ENCODE results near the gene CTBP2. TPM values are rescaled to one million over a fixed set of nuclear protein-coding genes. Genes with fewer than 3 reads are reported as not detected.

Gene CTBP2
- total and polyA plus RNA-seq, 4 donors = 3.4 to 59.2 (median 5.5) TPM

DNA sequence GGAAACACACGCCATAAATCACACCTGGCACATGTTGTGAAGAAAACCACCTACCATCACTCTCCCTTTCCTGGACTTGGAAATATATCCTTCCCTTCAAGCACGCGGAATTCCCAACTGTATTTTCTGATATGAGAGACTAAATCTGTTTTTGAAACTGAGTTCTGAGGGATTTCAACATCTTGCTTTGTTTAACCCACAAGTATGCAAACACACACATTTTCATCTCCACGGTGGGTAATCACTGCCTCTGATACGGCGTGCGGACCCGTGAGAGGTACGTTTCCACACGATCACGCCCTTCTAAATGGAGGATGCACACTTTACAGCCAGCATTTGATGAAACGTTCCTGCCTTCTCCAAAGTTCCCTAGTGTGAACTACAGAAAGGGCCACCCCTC is 135.0 kb downstream of the CTBP2 start (continued):
- TF ChIP-seq, protein P1, sequence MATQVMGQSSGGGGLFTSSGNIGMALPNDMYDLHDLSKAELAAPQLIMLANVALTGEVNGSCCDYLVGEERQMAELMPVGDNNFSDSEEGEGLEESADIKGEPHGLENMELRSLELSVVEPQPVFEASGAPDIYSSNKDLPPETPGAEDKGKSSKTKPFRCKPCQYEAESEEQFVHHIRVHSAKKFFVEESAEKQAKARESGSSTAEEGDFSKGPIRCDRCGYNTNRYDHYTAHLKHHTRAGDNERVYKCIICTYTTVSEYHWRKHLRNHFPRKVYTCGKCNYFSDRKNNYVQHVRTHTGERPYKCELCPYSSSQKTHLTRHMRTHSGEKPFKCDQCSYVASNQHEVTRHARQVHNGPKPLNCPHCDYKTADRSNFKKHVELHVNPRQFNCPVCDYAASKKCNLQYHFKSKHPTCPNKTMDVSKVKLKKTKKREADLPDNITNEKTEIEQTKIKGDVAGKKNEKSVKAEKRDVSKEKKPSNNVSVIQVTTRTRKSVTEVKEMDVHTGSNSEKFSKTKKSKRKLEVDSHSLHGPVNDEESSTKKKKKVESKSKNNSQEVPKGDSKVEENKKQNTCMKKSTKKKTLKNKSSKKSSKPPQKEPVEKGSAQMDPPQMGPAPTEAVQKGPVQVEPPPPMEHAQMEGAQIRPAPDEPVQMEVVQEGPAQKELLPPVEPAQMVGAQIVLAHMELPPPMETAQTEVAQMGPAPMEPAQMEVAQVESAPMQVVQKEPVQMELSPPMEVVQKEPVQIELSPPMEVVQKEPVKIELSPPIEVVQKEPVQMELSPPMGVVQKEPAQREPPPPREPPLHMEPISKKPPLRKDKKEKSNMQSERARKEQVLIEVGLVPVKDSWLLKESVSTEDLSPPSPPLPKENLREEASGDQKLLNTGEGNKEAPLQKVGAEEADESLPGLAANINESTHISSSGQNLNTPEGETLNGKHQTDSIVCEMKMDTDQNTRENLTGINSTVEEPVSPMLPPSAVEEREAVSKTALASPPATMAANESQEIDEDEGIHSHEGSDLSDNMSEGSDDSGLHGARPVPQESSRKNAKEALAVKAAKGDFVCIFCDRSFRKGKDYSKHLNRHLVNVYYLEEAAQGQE (IDR thresholded peaks at IDR 0.05) = no peak
- no peak for TF ChIP-seq TAF1 (conservative IDR thresholded peaks at IDR 0.05)

DNA sequence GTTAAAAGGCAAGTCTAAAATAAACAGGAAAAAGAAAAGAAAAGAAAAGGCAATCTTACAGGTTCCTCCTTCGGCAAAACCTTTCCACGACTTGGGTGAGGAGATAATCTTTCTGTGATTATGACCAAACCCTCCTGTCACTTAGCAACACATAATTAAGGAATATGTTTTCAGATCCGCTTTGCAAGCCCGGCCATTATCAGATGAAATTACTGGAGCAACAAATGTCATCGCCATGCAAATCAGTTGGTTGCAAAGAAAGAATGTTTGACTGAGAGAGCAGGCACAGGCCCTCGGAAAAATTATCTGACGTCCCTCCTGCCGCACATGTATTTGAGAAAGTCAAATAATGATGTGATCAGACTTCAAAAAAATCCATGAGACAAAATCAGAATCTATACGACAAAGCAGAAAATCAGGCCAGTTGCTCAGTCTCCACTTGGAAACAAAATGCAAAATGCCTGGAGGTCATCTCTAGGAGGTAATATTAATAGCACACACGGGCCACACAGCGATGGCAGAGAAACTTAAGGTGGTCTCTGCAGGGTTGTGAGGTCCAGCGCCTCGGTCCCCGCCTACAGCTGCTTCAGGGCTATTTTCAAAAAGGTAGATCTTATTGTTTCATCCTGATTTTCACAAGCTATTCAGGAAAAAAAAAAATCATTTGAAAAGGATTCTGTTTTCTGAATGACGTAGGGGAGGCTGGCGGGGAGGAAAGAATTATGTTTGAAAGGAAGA is 135.7 kb downstream of the CTBP2 start:
- H3K4me3 ChIP-seq (ENCODE audit: low read depth in 1 of 3, low read length in 3 of 3) = no peak overlapping the region
- WGBS = 68% methylated on average over 16 of the region's 16 CpGs
- no peak overlapping the region for H3K9ac ChIP-seq (ENCODE audit: low read depth in 1 of 2, low read length in 2 of 2)
- no peaks in the 10 kb centered on the region for H3K9me3 ChIP-seq (ENCODE audit: control insufficient read depth in 4 of 4, low read length in 3 of 4)
- H3K36me3 ChIP-seq (ENCODE audit: control insufficient read depth in 4 of 4, insufficient read depth in 3 of 4, low read depth in 1 of 4, low read length in 3 of 4) = no peaks in the 10 kb centered on the region
- no peaks in the 10 kb centered on the region for H3K27me3 ChIP-seq (ENCODE audit: control insufficient read depth in 4 of 4, insufficient read depth in 4 of 4, low read length in 3 of 4)
- no peak overlapping the region for H3K27ac ChIP-seq (ENCODE audit: low read depth in 1 of 2, low read length in 2 of 2)
- H3K4me1 ChIP-seq (ENCODE audit: control insufficient read depth in 4 of 4, insufficient read depth in 4 of 4, low read length in 3 of 4) = peaks cover 2 to 30% (median 20%) of the 10 kb centered on the region in 4 donors
- DNase-seq (ENCODE audit: low spot score) = no peak
- TF ChIP-seq FOXA2 (IDR thresholded peaks at IDR 0.05) (no peak), RXRA (IDR thresholded peaks at IDR 0.05) (no peak), GABPA (IDR thresholded peaks at IDR 0.05 in 1 of 2, conservative IDR thresholded peaks at IDR 0.05 in 1 of 2) (no peak), TAF1 (conservative IDR thresholded peaks at IDR 0.05) (no peak)
- TF ChIP-seq, protein P1 (IDR thresholded peaks at IDR 0.05) = no peak

DNA sequence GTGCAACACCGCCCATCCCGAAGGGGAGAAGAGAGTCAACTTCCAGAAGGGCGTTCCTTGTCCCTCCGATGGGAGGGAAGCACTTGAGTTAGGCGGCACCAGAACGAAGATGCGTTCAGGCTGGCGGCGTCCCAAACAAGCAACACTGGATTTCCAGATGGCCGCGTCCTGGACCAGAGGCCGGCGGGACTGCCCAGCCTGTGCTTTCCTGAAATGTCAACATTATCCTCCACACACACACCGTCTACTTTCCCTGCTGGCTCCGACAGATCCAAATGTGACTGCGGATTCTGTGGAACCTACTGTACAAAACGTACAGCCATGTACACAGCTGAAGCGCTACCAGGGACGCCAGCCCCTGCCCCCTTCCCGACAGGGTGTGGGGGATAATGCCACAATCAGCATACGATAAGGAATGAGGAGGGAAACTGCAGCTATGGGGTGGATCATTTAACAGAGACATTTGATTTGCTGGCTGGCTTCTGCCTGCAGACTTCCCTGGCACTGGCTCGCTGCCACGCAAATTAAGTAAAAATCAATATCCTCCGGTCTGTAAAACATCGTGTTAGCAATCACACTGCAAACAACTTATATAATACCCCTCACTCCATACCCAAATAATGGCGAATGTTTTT is 136.4 kb downstream of the CTBP2 start:
- Histone ChIP-seq H3K4me3 (ENCODE audit: low read depth in 1 of 3, low read length in 3 of 3) (peak overlapping the region in 2 of 3 donors; percentile 34 to 52), H3K27ac (ENCODE audit: low read depth in 1 of 2, low read length in 2 of 2) (no peak overlapping the region), H3K27me3 (ENCODE audit: control insufficient read depth in 4 of 4, insufficient read depth in 4 of 4, low read length in 3 of 4) (no peaks in the 10 kb centered on the region), H3K9me3 (ENCODE audit: control insufficient read depth in 4 of 4, low read length in 3 of 4) (peaks cover 0 to 2% (median 0%) of the 10 kb centered on the region in 4 donors), H3K9ac (ENCODE audit: low read depth in 1 of 2, low read length in 2 of 2) (no peak overlapping the region), H3K4me1 (ENCODE audit: control insufficient read depth in 4 of 4, insufficient read depth in 4 of 4, low read length in 3 of 4) (peaks cover 2 to 30% (median 20%) of the 10 kb centered on the region in 4 donors), H3K36me3 (ENCODE audit: control insufficient read depth in 4 of 4, insufficient read depth in 3 of 4, low read depth in 1 of 4, low read length in 3 of 4) (no peaks in the 10 kb centered on the region)
- TF ChIP-seq SP1 (IDR thresholded peaks at IDR 0.05) (peak; percentile 28), FOXA1 (IDR thresholded peaks at IDR 0.05) (no peak), YY1 (IDR thresholded peaks at IDR 0.05) (peak; percentile 28), NR2F2 (IDR thresholded peaks at IDR 0.05) (no peak), HNF4A (conservative IDR thresholded peaks at IDR 0.05) (peak in 1 of 2 donors; percentile 16), TAF1 (conservative IDR thresholded peaks at IDR 0.05) (no peak)
- DNase-seq (ENCODE audit: low spot score) = no peak
- WGBS = 26% methylated on average over 26 of the region's 26 CpGs
